Kidney epithelial cell (primary cell): ENCODE data around the gene ARAP1. TPM values are rescaled to one million over a fixed set of nuclear protein-coding genes. Genes with fewer than 3 reads are reported as not detected.

Experiments used
- DNase-seq: peaks from one replicate; pipeline ENCODE4 v3.0.0-alpha.2; 2010; ENCODE audit warnings: low read depth
- H3K27me3 ChIP-seq: 2 replicates; pipeline ENCODE4 v1.6.0; 2011; ENCODE audit warnings: low read length; ENCODE audit not compliant: control insufficient read depth, insufficient read depth
- H3K36me3 ChIP-seq: 2 replicates; pipeline ENCODE4 v1.5.1; 2011; ENCODE audit warnings: low read length; ENCODE audit not compliant: control insufficient read depth, insufficient read depth
- H3K4me3 ChIP-seq: 2 replicates; pipeline ENCODE4 v1.5.1; 2011; ENCODE audit warnings: low read depth, mild to moderate bottlenecking, control low read depth, low read length
- total RNA-seq: library from RNA; depleted of rRNA; stranded (reverse); fragments of >200 nt; gene quantifications from 2 replicates; pipeline ENCODE4 v1.2.3, GENCODE V29; 2015
- TF ChIP-seq, protein P1 (sequence below): IDR thresholded peaks from 2 replicates; pipeline ENCODE4 v1.5.1; 2011; ENCODE audit warnings: mild to moderate bottlenecking, moderate library complexity, low read length, control low read depth, inconsistent platforms; ENCODE audit not compliant: insufficient read depth, poor library complexity, severe bottlenecking

Gene ARAP1
- total RNA-seq, 1 donor from 2014 or later = 97.1 TPM

DNA sequence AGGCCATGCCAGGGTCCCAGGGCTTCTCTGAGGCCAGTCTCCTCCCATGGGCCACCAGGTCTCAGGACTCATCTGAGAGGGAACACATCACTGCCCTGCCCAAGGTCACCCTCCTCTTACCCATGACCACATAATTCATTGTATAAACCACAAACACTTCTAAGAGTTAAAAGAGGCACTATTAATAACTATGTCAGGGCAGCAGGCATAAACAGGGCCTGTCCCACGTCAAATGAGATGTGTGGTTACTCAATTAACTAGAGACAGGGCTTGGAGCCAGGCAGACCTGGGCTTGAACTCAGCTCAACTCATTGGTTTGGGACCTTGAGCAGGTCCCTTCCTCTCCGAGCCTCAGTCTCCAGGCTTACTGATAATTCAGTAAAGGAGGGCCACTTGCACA is 33.1 kb downstream of the ARAP1 start:
- TF ChIP-seq, protein P1, sequence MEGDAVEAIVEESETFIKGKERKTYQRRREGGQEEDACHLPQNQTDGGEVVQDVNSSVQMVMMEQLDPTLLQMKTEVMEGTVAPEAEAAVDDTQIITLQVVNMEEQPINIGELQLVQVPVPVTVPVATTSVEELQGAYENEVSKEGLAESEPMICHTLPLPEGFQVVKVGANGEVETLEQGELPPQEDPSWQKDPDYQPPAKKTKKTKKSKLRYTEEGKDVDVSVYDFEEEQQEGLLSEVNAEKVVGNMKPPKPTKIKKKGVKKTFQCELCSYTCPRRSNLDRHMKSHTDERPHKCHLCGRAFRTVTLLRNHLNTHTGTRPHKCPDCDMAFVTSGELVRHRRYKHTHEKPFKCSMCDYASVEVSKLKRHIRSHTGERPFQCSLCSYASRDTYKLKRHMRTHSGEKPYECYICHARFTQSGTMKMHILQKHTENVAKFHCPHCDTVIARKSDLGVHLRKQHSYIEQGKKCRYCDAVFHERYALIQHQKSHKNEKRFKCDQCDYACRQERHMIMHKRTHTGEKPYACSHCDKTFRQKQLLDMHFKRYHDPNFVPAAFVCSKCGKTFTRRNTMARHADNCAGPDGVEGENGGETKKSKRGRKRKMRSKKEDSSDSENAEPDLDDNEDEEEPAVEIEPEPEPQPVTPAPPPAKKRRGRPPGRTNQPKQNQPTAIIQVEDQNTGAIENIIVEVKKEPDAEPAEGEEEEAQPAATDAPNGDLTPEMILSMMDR = no peak
- Histone ChIP-seq H3K27me3 (no peaks in the 10 kb centered on the region), H3K36me3 (peaks cover 1% of the 10 kb centered on the region), H3K4me3 (no peak overlapping the region)
- DNase-seq = no peak

DNA sequence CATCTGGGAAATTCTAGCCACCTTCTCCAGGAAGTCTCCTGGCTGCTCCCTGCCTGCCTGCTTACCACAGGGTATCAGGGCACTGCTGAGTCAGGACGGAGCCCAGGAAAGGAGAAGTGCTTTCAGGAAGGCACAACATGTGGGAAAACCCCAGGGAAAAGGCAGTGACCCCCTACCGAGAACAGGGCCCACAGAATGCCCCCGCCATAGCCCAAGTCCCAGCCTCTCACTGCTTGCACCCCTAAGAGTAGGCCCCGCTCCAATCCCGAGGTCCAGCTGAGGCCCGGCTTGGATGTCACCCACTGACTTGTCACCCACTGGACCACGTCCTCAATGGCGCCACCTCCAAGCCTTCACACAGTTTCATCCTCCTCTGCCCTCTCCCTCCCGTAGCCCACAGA is 34.1 kb downstream of the ARAP1 start:
- Histone ChIP-seq H3K4me3 (no peak overlapping the region), H3K27me3 (no peaks in the 10 kb centered on the region), H3K36me3 (peaks cover 1% of the 10 kb centered on the region)
- no peak for DNase-seq
- TF ChIP-seq, protein P1 = no peak

DNA sequence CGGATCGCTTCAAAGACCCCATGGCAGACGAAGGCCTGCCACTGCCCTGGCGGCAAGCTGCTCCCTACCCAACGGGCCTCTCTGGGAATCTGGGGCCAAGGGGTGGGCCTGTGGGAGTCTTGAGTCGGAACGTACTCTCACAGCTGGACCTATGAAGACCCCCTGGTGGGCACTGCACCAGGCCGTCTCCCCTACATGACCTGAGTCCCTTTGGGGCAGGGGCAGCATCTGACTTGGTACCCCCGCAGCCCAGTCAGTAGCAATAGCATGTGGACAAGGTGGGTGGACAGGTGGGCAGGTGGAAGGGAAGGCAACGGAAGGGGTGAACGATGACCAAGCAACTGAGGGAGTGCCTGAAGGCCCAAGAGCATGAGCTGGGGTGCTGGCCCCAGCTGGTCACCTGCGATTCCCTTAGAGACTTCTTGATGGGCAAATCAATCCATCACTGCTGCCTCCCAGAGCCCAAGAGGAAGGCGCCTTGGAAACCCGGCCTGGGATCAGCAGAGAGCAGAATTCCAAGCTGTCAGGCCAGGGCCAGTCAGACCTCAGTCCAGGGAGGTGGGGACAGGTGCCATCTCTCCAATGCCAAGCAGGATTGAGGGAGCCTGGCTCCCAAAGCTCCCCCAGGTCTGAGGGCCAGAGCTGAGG is 35.3 kb downstream of the ARAP1 start:
- DNase-seq = no peak
- TF ChIP-seq, protein P1 = no peak
- no peak overlapping the region for H3K4me3 ChIP-seq
- no peaks in the 10 kb centered on the region for H3K27me3 ChIP-seq
- H3K36me3 ChIP-seq = peaks cover 1% of the 10 kb centered on the region

DNA sequence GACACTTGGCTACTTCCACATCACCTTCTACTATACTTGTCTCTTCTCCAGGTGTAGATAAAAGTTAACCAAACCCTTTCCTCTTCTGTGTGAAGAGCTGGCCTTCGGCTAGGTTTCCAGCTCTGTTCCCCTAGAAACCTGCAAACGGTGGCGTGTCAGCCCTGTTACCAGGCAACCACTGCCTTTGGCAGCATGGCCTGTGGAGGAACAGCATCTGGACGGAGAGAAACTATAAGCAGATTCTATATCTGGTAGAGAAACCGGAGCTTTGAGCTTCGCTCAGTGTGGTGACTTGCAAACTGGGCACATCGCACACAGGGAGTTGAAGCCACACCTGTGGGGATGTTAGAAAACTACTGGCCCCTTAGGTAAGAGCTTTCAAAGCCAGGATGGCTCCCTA is 35.9 kb downstream of the ARAP1 start:
- TF ChIP-seq, protein P1 = no peak
- DNase-seq = no peak
- no peak overlapping the region for H3K4me3 ChIP-seq
- H3K27me3 ChIP-seq = no peaks in the 10 kb centered on the region
- peaks cover 1% of the 10 kb centered on the region for H3K36me3 ChIP-seq

DNA sequence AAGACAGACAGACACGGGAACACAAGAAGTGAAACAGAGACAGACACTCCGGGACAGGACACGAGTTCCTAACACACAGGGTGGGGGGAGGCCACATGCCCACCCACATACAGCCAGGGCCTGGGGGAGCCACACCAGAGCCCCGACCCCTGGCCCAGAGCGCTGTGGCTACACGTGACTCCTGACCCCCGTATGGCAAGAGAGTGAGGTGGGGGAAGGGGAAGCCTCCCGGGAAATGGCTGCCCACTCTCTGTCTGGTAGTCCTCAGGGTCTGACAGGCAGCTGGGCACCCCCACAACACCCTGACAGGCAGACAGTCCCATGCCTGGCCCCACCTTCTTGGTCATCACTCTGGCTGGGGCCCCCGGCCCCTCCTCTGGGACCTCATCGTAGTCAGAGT is 39.4 kb downstream of the ARAP1 start:
- Histone ChIP-seq H3K36me3 (peaks cover under 1% of the 10 kb centered on the region), H3K4me3 (no peak overlapping the region), H3K27me3 (no peaks in the 10 kb centered on the region)
- TF ChIP-seq, protein P1 = no peak
- DNase-seq = no peak

DNA sequence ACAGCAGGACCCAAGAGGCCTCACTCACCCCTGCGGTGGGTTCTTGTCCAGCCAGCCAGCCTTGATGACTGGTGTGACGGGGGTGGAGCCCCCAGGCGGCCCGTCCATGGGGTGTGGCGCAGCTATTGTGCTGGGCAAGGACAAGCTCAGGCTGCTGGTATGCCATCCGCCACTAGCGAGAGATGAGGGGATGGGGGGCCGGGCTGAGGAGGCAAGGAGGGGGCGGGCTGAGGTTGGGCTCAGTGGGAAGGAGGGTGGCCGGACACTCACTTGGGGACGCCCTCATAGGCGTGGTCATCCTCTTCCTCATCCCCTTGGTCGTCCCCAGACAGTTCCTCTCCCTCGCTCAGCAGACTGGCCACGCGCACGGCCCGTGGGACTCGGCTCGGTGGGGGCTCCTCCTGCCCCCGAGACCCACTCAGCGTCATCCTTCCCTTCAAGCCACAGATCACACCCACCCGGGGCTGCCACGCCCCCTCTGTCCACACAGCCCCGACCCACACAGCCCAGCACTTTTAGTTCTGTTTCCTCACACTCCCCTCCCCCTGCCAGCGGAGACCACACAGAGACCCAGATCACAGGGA is 39.9 kb downstream of the ARAP1 start:
- no peak for DNase-seq
- TF ChIP-seq, protein P1 = no peak
- no peak overlapping the region for H3K4me3 ChIP-seq
- H3K27me3 ChIP-seq = no peaks in the 10 kb centered on the region
- no peaks in the 10 kb centered on the region for H3K36me3 ChIP-seq
